Endothelial cell (in vitro differentiated cells): ENCODE data around the gene ZNF362. TPM values are rescaled to one million over a fixed set of nuclear protein-coding genes. Genes with fewer than 3 reads are reported as not detected.

Source experiments
- DNase-seq: peaks from one replicate; pipeline ENCODE4 v3.0.0; 2021; ENCODE audit warnings: low spot score
- H3K27ac Mint-ChIP-seq: one replicate; pipeline ENCODE4 v1.8.0; 2021; ENCODE audit warnings: mixed read lengths, inconsistent platforms; ENCODE audit not compliant: unreplicated experiment
- H3K27me3 Mint-ChIP-seq: one replicate; pipeline ENCODE4 v1.8.0; 2021; ENCODE audit warnings: mild to moderate bottlenecking, moderate library complexity, mixed read lengths, inconsistent platforms; ENCODE audit not compliant: unreplicated experiment
- H3K36me3 Mint-ChIP-seq: one replicate; pipeline ENCODE4 v1.8.0; 2021; ENCODE audit warnings: mild to moderate bottlenecking, low read depth, mixed read lengths, inconsistent platforms; ENCODE audit not compliant: unreplicated experiment
- H3K4me1 Mint-ChIP-seq: one replicate; pipeline ENCODE4 v1.8.0; 2021; ENCODE audit warnings: mild to moderate bottlenecking, mixed read lengths, inconsistent platforms; ENCODE audit not compliant: unreplicated experiment
- H3K4me3 Mint-ChIP-seq: one replicate; pipeline ENCODE4 v1.8.0; 2021; ENCODE audit warnings: mild to moderate bottlenecking, mixed read lengths, inconsistent platforms; ENCODE audit not compliant: unreplicated experiment
- H3K9me3 Mint-ChIP-seq: one replicate; pipeline ENCODE4 v1.8.0; 2021; ENCODE audit warnings: mixed read lengths, inconsistent platforms; ENCODE audit not compliant: unreplicated experiment
- CTCF ChIP-seq: fragments of 200-600 bp; sonication (generic); IDR thresholded peaks from one replicate; pipeline ENCODE4 v1.5.0; 2021; ENCODE audit warnings: antibody characterized with exemption; ENCODE audit not compliant: unreplicated experiment
- total RNA-seq: library from RNA; stranded (reverse); fragmentation: NEBNext Ultra II Directional; extraction: Animal tissue kit (Norgen Biotek cat#: 25700); gene quantifications from one replicate; pipeline ENCODE4 v1.2.1, GENCODE V29; 2021; ENCODE audit not compliant: unreplicated experiment

The ZNF362 gene
- total RNA-seq, 1 donor from 2014 or later: 70.0 TPM

GRCh38 chr1:33273961-33274371 lies 17.7 kb downstream of the ZNF362 start:
- Mint-ChIP-seq H3K27ac (no peak overlapping the region), H3K36me3 (peaks cover 20% of the 10 kb centered on the region), H3K4me1 (peaks cover 27% of the 10 kb centered on the region), H3K4me3 (no peak overlapping the region), H3K27me3 (peaks cover 6% of the 10 kb centered on the region), H3K9me3 (no peaks in the 10 kb centered on the region)
- no peak for TF ChIP-seq CTCF
- no peak for DNase-seq

- no peak overlapping the region for H3K27ac Mint-ChIP-seq
- DNase-seq: no peak
- peaks cover 27% of the 10 kb centered on the region for H3K4me1 Mint-ChIP-seq
- peaks cover 6% of the 10 kb centered on the region for H3K27me3 Mint-ChIP-seq
- no peak overlapping the region for H3K4me3 Mint-ChIP-seq
- peaks cover 22% of the 10 kb centered on the region for H3K36me3 Mint-ChIP-seq
- H3K9me3 Mint-ChIP-seq: no peaks in the 10 kb centered on the region
- no peak for TF ChIP-seq CTCF
Observed at GRCh38 chr1:33274446-33274845, 18.2 kb downstream of the ZNF362 start.

- no peak overlapping the region for H3K27ac Mint-ChIP-seq
- no peaks in the 10 kb centered on the region for H3K9me3 Mint-ChIP-seq
- peaks cover 27% of the 10 kb centered on the region for H3K4me1 Mint-ChIP-seq
- TF ChIP-seq CTCF: no peak
- no peak for DNase-seq
- peaks cover 28% of the 10 kb centered on the region for H3K36me3 Mint-ChIP-seq
- H3K4me3 Mint-ChIP-seq: no peak overlapping the region
- H3K27me3 Mint-ChIP-seq: peaks cover 6% of the 10 kb centered on the region
Observed at GRCh38 chr1:33275195-33275594, 18.9 kb downstream of the ZNF362 start.

- no peaks in the 10 kb centered on the region for H3K9me3 Mint-ChIP-seq
- H3K4me3 Mint-ChIP-seq: no peak overlapping the region
- DNase-seq: no peak
- no peak for TF ChIP-seq CTCF
- H3K27ac Mint-ChIP-seq: no peak overlapping the region
- peaks cover 5% of the 10 kb centered on the region for H3K27me3 Mint-ChIP-seq
- peaks cover 27% of the 10 kb centered on the region for H3K4me1 Mint-ChIP-seq
- peaks cover 31% of the 10 kb centered on the region for H3K36me3 Mint-ChIP-seq
Observed at GRCh38 chr1:33275706-33276572, 19.6 kb downstream of the ZNF362 start.

- Mint-ChIP-seq H3K9me3 (no peaks in the 10 kb centered on the region), H3K4me1 (peaks cover 27% of the 10 kb centered on the region), H3K36me3 (peaks cover 32% of the 10 kb centered on the region), H3K4me3 (peak overlapping the region; percentile 62), H3K27me3 (peaks cover 7% of the 10 kb centered on the region), H3K27ac (peak overlapping the region; percentile 70)
- TF ChIP-seq CTCF: no peak
- no peak for DNase-seq
Observed at GRCh38 chr1:33276573-33277298, 20.4 kb downstream of the ZNF362 start.
